T-cell (primary cell): ENCODE measurements around the gene HOXB2. TPM values are rescaled to one million over a fixed set of nuclear protein-coding genes. Genes with fewer than 3 reads are reported as not detected.
"Not testable (repeated sequence)": the region's sequence is repeated elsewhere in the genome, so short reads cannot be mapped to it uniquely, and the experiment has no call there.

Experiments used
- ATAC-seq, 4 experiments: fragments of 200-7000 bp in 3 of 4; fragments of 150-1000 bp in 1 of 4; cut with Tn5 transposase; replicated peaks in 1 of 4; 1 replicate in 3 of 4; 2 replicates in 1 of 4; pipeline ENCODE4 v1.10.0; 2021; ENCODE audit warnings: moderate library complexity in 3 of 4, mild to moderate bottlenecking in 2 of 4, moderate number of reproducible peaks in 1 of 4
- CTCF ChIA-PET, 2 donors: fragments of 300-600 bp; sonication (Branson Sonifier 250); formaldehyde crosslinking; loops; one replicate each; lab custom pipeline; 2022; ENCODE audit warnings: antibody characterized with exemption in 2 of 2; lab: Charles Lee
- POLR2A ChIA-PET, 2 donors: fragments of 300-600 bp; sonication (Branson Sonifier 250); formaldehyde crosslinking; loops; one replicate each; lab custom pipeline; 2022; ENCODE audit warnings: antibody characterized with exemption in 2 of 2; lab: Charles Lee
- DNase-seq, 35 experiments: peaks; one replicate each; pipeline versions ENCODE4 v3.0.0 to v3.0.0-alpha.2; 2013 to 2023
- H3K27ac ChIP-seq: one replicate; pipeline ENCODE4 v1.5.1; 2013; ENCODE audit warnings: low read length
- H3K27me3 ChIP-seq, 2 experiments: replicated peaks in 1 of 2; 1 replicate in 1 of 2; 2 replicates in 1 of 2; pipeline versions ENCODE4 v1.6.1 to v1.7.0; 2013; ENCODE audit warnings: low read length in 1 of 2, mixed read lengths in 1 of 2; ENCODE audit not compliant: control insufficient read depth in 2 of 2, insufficient read depth in 2 of 2; ENCODE audit errors: extremely low read depth in 1 of 2
- H3K36me3 ChIP-seq, 2 donors: 1 replicate in 1 of 2; 2 replicates in 1 of 2; pipeline versions ENCODE4 v1.6.1 to v1.7.0; 2013; ENCODE audit warnings: low read length in 1 of 2; ENCODE audit not compliant: control insufficient read depth in 2 of 2, insufficient read depth in 1 of 2; ENCODE audit errors: extremely low read depth in 1 of 2
- H3K4me1 ChIP-seq, 2 experiments: 1 replicate in 1 of 2; 2 replicates in 1 of 2; pipeline versions ENCODE4 v1.6.1 to v1.7.0; 2013; ENCODE audit warnings: low read length in 2 of 2, mixed read lengths in 1 of 2; ENCODE audit not compliant: insufficient read depth in 2 of 2, control insufficient read depth in 1 of 2; ENCODE audit errors: extremely low read depth in 1 of 2
- H3K4me3 ChIP-seq, 2 donors: 1 replicate in 1 of 2; 2 replicates in 1 of 2; pipeline versions ENCODE4 v1.5.1 to v1.7.0; 2013; ENCODE audit warnings: mild to moderate bottlenecking in 2 of 2, low read length in 1 of 2, moderate library complexity in 1 of 2; ENCODE audit not compliant: control insufficient read depth in 1 of 2; ENCODE audit errors: extremely low read depth in 1 of 2
- H3K9me3 ChIP-seq: 2 replicates; pipeline ENCODE4 v1.7.0; 2013
- H3K27ac Mint-ChIP-seq, 2 donors: one replicate each; pipeline ENCODE4 v1.8.0; 2020 to 2021; ENCODE audit warnings: mild to moderate bottlenecking in 2 of 2, mixed read lengths in 2 of 2
- H3K27me3 Mint-ChIP-seq, 2 donors: one replicate each; pipeline ENCODE4 v1.8.0; 2021 to 2022; ENCODE audit warnings: mixed read lengths in 2 of 2
- H3K36me3 Mint-ChIP-seq: one replicate; pipeline ENCODE4 v1.8.0; 2021; ENCODE audit warnings: mixed read lengths
- H3K4me1 Mint-ChIP-seq, 3 donors: one replicate each; pipeline ENCODE4 v1.8.0; 2020 to 2022; ENCODE audit warnings: mixed read lengths in 3 of 3, mild to moderate bottlenecking in 1 of 3
- H3K4me3 Mint-ChIP-seq, 3 donors: one replicate each; pipeline ENCODE4 v1.8.0; 2020 to 2022; ENCODE audit warnings: mild to moderate bottlenecking in 3 of 3, mixed read lengths in 3 of 3, moderate library complexity in 3 of 3
- H3K9me3 Mint-ChIP-seq, 3 donors: one replicate each; pipeline ENCODE4 v1.8.0; 2020 to 2022; ENCODE audit warnings: mixed read lengths in 3 of 3
- WGBS: methylation state at CpG from one replicate; pipeline ENCODE4 v1.1.5; 2013; ENCODE audit warnings: missing lambda C conversion rate; ENCODE audit not compliant: insufficient coverage; 5-methylcytosine and 5-hydroxymethylcytosine counted together
- total RNA-seq, 35 experiments: library from RNA in 6 of 35; stranded (reverse) in 6 of 35; fragments of 120-200 nt in 1 of 35; gene quantifications; one replicate each; pipeline versions ENCODE4 v1.2.1 to v1.2.4 and lab custom pipeline; 2013 to 2026

The HOXB2 gene
- total RNA-seq, 5 donors from 2014 or later (not counting 1 experiment from before 2014, with no cell fraction given), result 12.1 to 37.3 (median 25.6) TPM

DNA sequence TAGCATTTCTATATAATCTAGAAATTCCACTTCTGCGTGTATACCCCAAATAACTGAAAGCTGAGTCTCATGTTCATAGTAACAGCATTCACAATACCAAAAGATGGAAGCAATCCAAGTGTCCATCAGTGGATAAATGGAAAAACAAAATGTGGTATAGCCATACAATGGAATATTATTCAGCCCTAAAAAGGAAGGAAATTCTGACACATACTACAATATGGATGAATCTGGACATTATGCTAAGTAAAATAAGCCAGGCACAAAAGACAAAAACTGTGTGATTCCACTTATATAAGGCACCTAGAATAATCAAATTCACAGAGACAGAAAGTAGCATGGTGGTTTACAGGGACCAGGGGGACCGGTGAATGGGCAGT lies 34.5 kb downstream of the HOXB2 start:
- Mint-ChIP-seq H3K27me3 (peaks cover 4 to 24% of the 10 kb centered on the region in 2 donors), H3K9me3 (no peaks in the 10 kb centered on the region), H3K36me3 (no peaks in the 10 kb centered on the region), H3K27ac (no peak overlapping the region), H3K4me1 (peaks cover 18 to 57% (median 43%) of the 10 kb centered on the region in 3 donors), H3K4me3 (no peak overlapping the region)
- Histone ChIP-seq H3K9me3 (no peaks in the 10 kb centered on the region), H3K27me3 (peaks cover 0 to 12% of the 10 kb centered on the region in 2 experiments), H3K36me3 (no peaks in the 10 kb centered on the region), H3K4me3 (no peak overlapping the region), H3K27ac (no peak overlapping the region), H3K4me1 (peaks cover 0 to 18% of the 10 kb centered on the region in 2 experiments)
- ChIA-PET CTCF (interaction anchor here in 1 of 2 donors (0.6 kb wide), 1 partner anchor 185 kb away, joined by 6 read pairs; no protein-coding TSS in a partner anchor), POLR2A (interaction anchor here in 1 of 2 donors (0.6 to 1.2 kb wide), 2 partner anchors 9 to 150 kb away, joined by 3 read pairs; no protein-coding TSS in a partner anchor)
- no CpG with 5 or more reads among the region's 2 CpGs for WGBS
- no peak for ATAC-seq
- no peak for DNase-seq

DNA sequence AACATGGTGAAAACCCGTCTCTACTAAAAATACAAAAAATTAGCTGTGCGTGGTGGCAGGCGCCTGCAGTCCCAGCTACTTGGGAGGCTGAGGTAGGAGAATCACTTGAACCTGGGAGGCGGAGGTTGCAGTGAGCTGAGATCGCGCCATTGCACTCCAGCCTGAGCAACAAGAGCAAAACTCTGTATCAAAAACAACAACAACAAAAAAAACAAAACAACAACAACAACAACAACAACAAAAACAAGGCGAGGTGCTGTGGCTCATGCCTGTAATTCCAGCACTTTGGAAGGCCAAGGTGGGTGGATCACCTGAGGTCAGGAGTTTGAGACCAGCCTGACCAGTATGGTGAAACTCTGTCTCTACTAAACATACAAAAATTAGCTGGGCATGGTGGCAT lies 35.2 kb downstream of the HOXB2 start:
- CTCF ChIA-PET, result interaction anchor here in 1 of 2 donors (0.6 kb wide), 1 partner anchor 186 kb away, joined by 6 read pairs; no protein-coding TSS in a partner anchor

DNA sequence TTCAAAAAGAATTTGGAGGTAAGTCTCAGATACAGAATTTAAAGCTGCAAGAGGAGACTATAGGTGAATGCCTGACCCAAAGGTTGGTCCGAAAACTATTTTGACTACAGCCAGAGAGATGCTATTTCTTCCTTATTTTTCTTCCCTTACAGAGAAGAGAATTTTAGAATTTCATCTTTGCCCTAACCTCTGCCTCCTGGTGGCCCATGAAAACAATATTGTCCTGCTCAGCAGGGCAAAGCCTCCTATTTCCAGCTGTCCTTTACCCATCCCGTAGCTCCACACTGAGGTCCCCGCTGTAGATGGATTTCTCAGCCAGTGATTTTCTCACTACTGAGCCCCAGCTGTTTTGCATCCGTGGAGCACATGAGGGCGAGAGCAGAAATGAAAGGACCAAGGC lies 38.7 kb downstream of the HOXB2 start:
- ATAC-seq (no peak), DNase-seq (no peak)
- H3K4me3 ChIP-seq, result no peak overlapping the region
- H3K27me3 Mint-ChIP-seq, result peaks cover 0 to 14% of the 10 kb centered on the region in 2 donors
- H3K36me3 Mint-ChIP-seq, result no peaks in the 10 kb centered on the region
- peaks cover 6 to 35% (median 20%) of the 10 kb centered on the region in 3 donors for H3K4me1 Mint-ChIP-seq
- ChIA-PET POLR2A (interaction anchor here (0.6 to 0.8 kb wide), 4 partner anchors 16 to 135 kb away, joined by 3 read pairs; no protein-coding TSS in a partner anchor), CTCF (interaction anchor here in 1 of 2 donors (0.8 kb wide), 1 partner anchor 14 kb away, joined by 3 read pairs; no protein-coding TSS in a partner anchor)
- H3K4me3 Mint-ChIP-seq, result no peak overlapping the region
- H3K27ac Mint-ChIP-seq, result peak overlapping the region in 1 of 2 donors; percentile 76
- H3K9me3 ChIP-seq, result no peaks in the 10 kb centered on the region
- H3K36me3 ChIP-seq, result no peaks in the 10 kb centered on the region
- peaks cover 0 to 9% of the 10 kb centered on the region in 2 experiments for H3K4me1 ChIP-seq
- H3K27me3 ChIP-seq, result peaks cover 0 to 5% of the 10 kb centered on the region in 2 experiments
- H3K27ac ChIP-seq, result peak overlapping the region; percentile 27
- WGBS, result 92% methylated on average over 4 of the region's 5 CpGs
- H3K9me3 Mint-ChIP-seq, result no peaks in the 10 kb centered on the region

More for the DNA sequence above, 35.2 kb downstream of the HOXB2 start:
- H3K36me3 ChIP-seq, H3K9me3 ChIP-seq, ATAC-seq, H3K27ac ChIP-seq, POLR2A ChIA-PET, H3K4me3 Mint-ChIP-seq, DNase-seq, H3K36me3 Mint-ChIP-seq, H3K4me3 ChIP-seq, H3K9me3 Mint-ChIP-seq, H3K27ac Mint-ChIP-seq: not testable (repeated sequence)
- WGBS, result 90% methylated on average over 2 of the region's 7 CpGs
- peaks cover 0 to 11% of the 10 kb centered on the region in 2 experiments for H3K27me3 ChIP-seq
- Mint-ChIP-seq H3K27me3 (peaks cover 4 to 22% of the 10 kb centered on the region in 2 donors), H3K4me1 (peaks cover 18 to 63% (median 46%) of the 10 kb centered on the region in 3 donors)
- H3K4me1 ChIP-seq, result peaks cover 0 to 18% of the 10 kb centered on the region in 2 experiments

DNA sequence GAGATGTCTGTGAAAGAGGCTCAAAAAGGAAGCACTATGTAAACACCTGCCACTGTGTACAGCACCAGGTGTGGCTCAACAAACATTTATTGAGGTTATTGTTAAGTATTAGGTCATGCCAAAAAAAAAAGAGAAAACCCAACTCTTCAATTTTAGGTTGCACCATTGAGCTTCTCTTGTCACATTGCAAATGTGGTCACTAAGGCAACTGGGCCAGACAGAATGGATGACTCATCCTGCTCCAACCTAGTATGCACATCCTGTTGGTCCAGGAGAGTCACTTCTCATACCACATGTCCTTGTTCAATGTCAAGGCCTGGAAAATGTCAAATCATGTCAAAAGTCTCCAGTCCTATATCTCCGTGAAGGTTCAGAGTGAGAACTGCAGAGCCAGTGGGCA lies 39.1 kb downstream of the HOXB2 start:
- Histone ChIP-seq H3K27me3 (peaks cover 0 to 8% of the 10 kb centered on the region in 2 experiments), H3K4me1 (peaks cover 0 to 8% of the 10 kb centered on the region in 2 experiments), H3K9me3 (no peaks in the 10 kb centered on the region), H3K27ac (peak overlapping the region; percentile 75), H3K4me3 (no peak overlapping the region), H3K36me3 (no peaks in the 10 kb centered on the region)
- WGBS, result no CpG with 5 or more reads among the region's 1 CpG
- H3K9me3 Mint-ChIP-seq, result no peaks in the 10 kb centered on the region
- DNase-seq (peak in 20 of 35 experiments; percentile 10 to 71 (median 27)), ATAC-seq (peak; percentile 81 to 93 (median 92))
- H3K27me3 Mint-ChIP-seq, result peaks cover 0 to 14% of the 10 kb centered on the region in 2 donors
- H3K4me3 Mint-ChIP-seq, result no peak overlapping the region
- POLR2A ChIA-PET, result interaction anchor here (0.6 to 0.8 kb wide), 4 partner anchors 17 to 134 kb away, joined by 3 read pairs; no protein-coding TSS in a partner anchor
- no peaks in the 10 kb centered on the region for H3K36me3 Mint-ChIP-seq
- peak overlapping the region in 1 of 2 donors; percentile 76 for H3K27ac Mint-ChIP-seq
- H3K4me1 Mint-ChIP-seq, result peaks cover 3 to 31% (median 17%) of the 10 kb centered on the region in 3 donors
- CTCF ChIA-PET, result interaction anchor here in 1 of 2 donors (0.8 to 1.1 kb wide), 2 partner anchors 13 to 87 kb away, joined by 3 to 4 read pairs; partner anchors contain the start of gene HOXB5

DNA sequence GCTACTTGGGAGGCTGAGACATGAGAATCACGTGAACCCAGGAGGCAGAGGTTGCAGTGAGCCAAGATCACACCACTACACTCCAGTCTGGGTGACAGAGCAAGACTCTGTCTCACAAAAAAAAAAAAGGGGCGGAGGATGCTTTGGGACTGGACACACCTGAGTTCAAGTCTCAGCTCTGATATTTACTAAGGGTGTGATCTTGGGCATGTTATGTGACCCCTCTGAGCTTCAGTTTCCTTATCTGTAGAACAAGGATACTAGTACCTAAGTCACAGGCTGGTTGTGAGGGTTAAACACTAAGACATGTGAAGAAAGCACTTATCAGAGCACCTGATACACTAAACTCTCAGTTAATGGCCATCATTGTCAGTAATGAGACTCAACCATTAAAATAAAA lies 40.0 kb downstream of the HOXB2 start:
- Histone ChIP-seq H3K4me3 (no peak overlapping the region), H3K27ac (peak overlapping the region; percentile 75), H3K4me1 (peaks cover 0 to 8% of the 10 kb centered on the region in 2 experiments), H3K9me3 (no peaks in the 10 kb centered on the region), H3K27me3 (peaks cover 0 to 9% of the 10 kb centered on the region in 2 experiments), H3K36me3 (no peaks in the 10 kb centered on the region)
- Mint-ChIP-seq H3K4me1 (peaks cover 0 to 24% (median 11%) of the 10 kb centered on the region in 3 donors), H3K36me3 (no peaks in the 10 kb centered on the region), H3K4me3 (no peak overlapping the region), H3K27me3 (peaks cover 0 to 14% of the 10 kb centered on the region in 2 donors), H3K9me3 (no peaks in the 10 kb centered on the region), H3K27ac (peak overlapping the region in 1 of 2 donors; percentile 55)
- ATAC-seq (no peak), DNase-seq (no peak)
- no CpG with 5 or more reads among the region's 2 CpGs for WGBS
- POLR2A ChIA-PET, result no interaction called here
- CTCF ChIA-PET, result interaction anchor here in 1 of 2 donors (1.1 kb wide), 1 partner anchor 88 kb away, joined by 4 read pairs; the partner anchor contains the start of gene HOXB5

DNA sequence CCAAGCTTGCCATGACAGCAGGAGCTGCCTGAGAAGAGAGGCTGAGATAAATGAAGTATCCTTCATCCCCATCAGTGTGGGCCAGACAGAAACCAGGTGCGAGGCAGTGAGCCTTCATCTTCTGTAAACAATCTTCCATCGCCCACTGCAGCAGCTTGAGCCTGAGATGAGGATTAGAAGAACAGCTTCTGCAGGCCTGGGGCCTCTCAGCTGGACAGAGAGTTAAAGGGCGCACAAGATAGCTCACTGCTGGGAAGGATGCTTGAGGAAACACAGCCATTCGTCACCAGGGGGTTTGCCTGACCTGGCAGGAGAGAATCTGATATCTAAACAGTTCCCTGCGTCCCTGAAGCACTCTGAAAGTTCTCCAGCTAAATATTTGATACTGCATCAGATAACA lies 41.2 kb downstream of the HOXB2 start:
- Histone ChIP-seq H3K27ac (no peak overlapping the region), H3K27me3 (peaks cover 0 to 9% of the 10 kb centered on the region in 2 experiments), H3K9me3 (no peaks in the 10 kb centered on the region), H3K36me3 (no peaks in the 10 kb centered on the region), H3K4me3 (no peak overlapping the region), H3K4me1 (peaks cover 0 to 8% of the 10 kb centered on the region in 2 experiments)
- H3K4me3 Mint-ChIP-seq, result no peak overlapping the region
- POLR2A ChIA-PET, result interaction anchor here (0.6 to 0.9 kb wide), 2 partner anchors 19 to 31 kb away, joined by 3 read pairs; no protein-coding TSS in a partner anchor
- DNase-seq (no peak), ATAC-seq (no peak)
- CTCF ChIA-PET, result no interaction called here
- no peaks in the 10 kb centered on the region for H3K9me3 Mint-ChIP-seq
- H3K4me1 Mint-ChIP-seq, result peaks cover 0 to 23% (median 11%) of the 10 kb centered on the region in 3 donors
- peaks cover 0 to 13% of the 10 kb centered on the region in 2 donors for H3K27me3 Mint-ChIP-seq
- no peak overlapping the region for H3K27ac Mint-ChIP-seq
- H3K36me3 Mint-ChIP-seq, result no peaks in the 10 kb centered on the region
- 96% methylated on average over 4 of the region's 5 CpGs for WGBS
